Measurements from ENCODE around the gene AHCTF1. TPM values are rescaled to one million over a fixed set of nuclear protein-coding genes. Genes with fewer than 3 reads are reported as not detected.

AHCTF1 gene
- total and polyA plus RNA-seq, 10 of the 15 experiments (the other 5 are each of a cell fraction or from before 2014, with no cell fraction given) = 3.4 to 45.5 (median 17.8) TPM

DNA sequence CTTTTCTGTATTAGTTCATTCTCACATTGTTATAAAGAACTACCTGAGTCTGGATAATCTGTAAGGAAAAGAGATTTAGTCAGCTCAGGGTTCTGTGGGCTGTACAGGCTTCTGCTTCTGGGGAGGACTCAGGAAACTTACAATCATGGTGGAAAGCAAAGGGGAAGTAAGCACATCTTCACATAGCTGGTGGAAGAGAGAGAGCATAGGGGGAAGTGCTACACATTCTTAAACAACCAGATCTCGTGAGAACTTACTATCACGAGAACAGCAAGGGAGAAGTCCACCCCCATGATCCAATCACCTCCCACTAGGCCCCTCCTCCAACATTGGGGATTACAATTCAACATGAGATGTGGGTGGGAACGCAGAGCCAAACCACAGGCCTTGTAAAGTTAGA lies 37.9 kb upstream of the AHCTF1 start:
- in situ Hi-C loops (cut with MboI) = no loop called here
- ChIA-PET POLR2A (no interaction called here), SMC1A (ENCODE audit: uncharacterized antibody, unreplicated experiment) (interaction anchor here (0.6 to 2.9 kb wide), 4 partner anchors 56 to 1915 kb away, joined by 3 to 19 read pairs (median 4); no protein-coding TSS in a partner anchor), RAD21 (ENCODE audit: unreplicated experiment) (interaction anchor here (1.9 to 3.4 kb wide), 3 partner anchors 9 to 63 kb away, joined by 8 to 27 read pairs (median 20); no protein-coding TSS in a partner anchor), CTCF (interaction anchor here (1.4 to 3.3 kb wide), 4 partner anchors 9 to 517 kb away, joined by 3 to 26 read pairs (median 17); no protein-coding TSS in a partner anchor)
- Histone ChIP-seq H3K4me1 (ENCODE audit: control insufficient read depth, insufficient read depth, low read length) (no peaks in the 10 kb centered on the region), H4K20me1 (ENCODE audit: control insufficient read depth, insufficient read depth) (no peaks in the 10 kb centered on the region), H3K79me2 (ENCODE audit: control insufficient read depth, insufficient read depth, low read length) (no peaks in the 10 kb centered on the region), H3K27ac (ENCODE audit: control insufficient read depth, insufficient read depth) (no peak overlapping the region), H3K36me3 (ENCODE audit: control insufficient read depth in 2 of 2, insufficient read depth in 2 of 2, low read length in 1 of 2) (no peaks in the 10 kb centered on the region), H2AFZ (ENCODE audit: control insufficient read depth, low read depth, low read length) (no peak overlapping the region), H3K9ac (ENCODE audit: control insufficient read depth, insufficient read depth, low read length) (no peak overlapping the region), H3K9me3 (replicated peaks; ENCODE audit: control insufficient read depth, insufficient read depth, low read length) (no peaks in the 10 kb centered on the region; the same call in 2 of the 3 replicates), H3K4me3 (no peak overlapping the region), H3K4me2 (ENCODE audit: control insufficient read depth, insufficient read depth) (no peak overlapping the region), H3K27me3 (replicated peaks in 1 of 2; ENCODE audit: control insufficient read depth in 2 of 2, insufficient read depth in 2 of 2, low read length in 1 of 2) (no peaks in the 10 kb centered on the region)
- FAIRE-seq (no peak), DNase-seq (ENCODE audit: low read depth, low spot score) (no peak), ATAC-seq (no peak)
- intact Hi-C loops (cut with micrococcal nuclease; ENCODE audit: unreplicated experiment) = loop anchor here (2.0 kb wide), 1 partner anchor 517 kb away; no protein-coding TSS in a partner anchor
- no TSS peak for BruUV-seq (replicated peaks)
- WGBS (ENCODE audit: insufficient coverage, insufficient replicate concordance, low lambda C conversion rate, missing lambda C conversion rate) = 98% methylated on average over 3 of the region's 3 CpGs
- TF ChIP-seq YY1 (IDR thresholded peaks at IDR 0.05; ENCODE audit: low read depth, low read length) (no peak), ZNF207 (IDR thresholded peaks at IDR 0.05; ENCODE audit: borderline replicate concordance) (no peak), ZBTB33 (IDR thresholded peaks at IDR 0.05) (no peak), SMAD5 (IDR thresholded peaks at IDR 0.05; ENCODE audit: low read depth) (no peak), PAX8 (IDR thresholded peaks at IDR 0.05) (no peak), E2F8 (IDR thresholded peaks at IDR 0.05; ENCODE audit: low read depth, partially characterized antibody) (no peak), CBX3 (IDR thresholded peaks at IDR 0.05; ENCODE audit: borderline replicate concordance, low read depth) (no peak), ATF7 (IDR thresholded peaks at IDR 0.05; ENCODE audit: low read depth) (no peak), ZSCAN29 (IDR thresholded peaks at IDR 0.05) (no peak), ASH2L (IDR thresholded peaks at IDR 0.05; ENCODE audit: borderline replicate concordance, low read depth) (no peak), HCFC1 (IDR thresholded peaks at IDR 0.05; ENCODE audit: low read length) (no peak), TCF7 (IDR thresholded peaks at IDR 0.05; ENCODE audit: borderline replicate concordance) (no peak), PML (IDR thresholded peaks at IDR 0.05; ENCODE audit: low read length) (no peak), HDAC6 (IDR thresholded peaks at IDR 0.05; ENCODE audit: unreplicated experiment) (no peak), MEF2A (IDR thresholded peaks at IDR 0.05; ENCODE audit: insufficient read depth, low read depth, low read length) (no peak), BACH1 (IDR thresholded peaks at IDR 0.05; ENCODE audit: borderline replicate concordance) (no peak), RB1 (IDR thresholded peaks at IDR 0.05; ENCODE audit: borderline replicate concordance) (no peak)
- TF ChIP-seq, protein P1, sequence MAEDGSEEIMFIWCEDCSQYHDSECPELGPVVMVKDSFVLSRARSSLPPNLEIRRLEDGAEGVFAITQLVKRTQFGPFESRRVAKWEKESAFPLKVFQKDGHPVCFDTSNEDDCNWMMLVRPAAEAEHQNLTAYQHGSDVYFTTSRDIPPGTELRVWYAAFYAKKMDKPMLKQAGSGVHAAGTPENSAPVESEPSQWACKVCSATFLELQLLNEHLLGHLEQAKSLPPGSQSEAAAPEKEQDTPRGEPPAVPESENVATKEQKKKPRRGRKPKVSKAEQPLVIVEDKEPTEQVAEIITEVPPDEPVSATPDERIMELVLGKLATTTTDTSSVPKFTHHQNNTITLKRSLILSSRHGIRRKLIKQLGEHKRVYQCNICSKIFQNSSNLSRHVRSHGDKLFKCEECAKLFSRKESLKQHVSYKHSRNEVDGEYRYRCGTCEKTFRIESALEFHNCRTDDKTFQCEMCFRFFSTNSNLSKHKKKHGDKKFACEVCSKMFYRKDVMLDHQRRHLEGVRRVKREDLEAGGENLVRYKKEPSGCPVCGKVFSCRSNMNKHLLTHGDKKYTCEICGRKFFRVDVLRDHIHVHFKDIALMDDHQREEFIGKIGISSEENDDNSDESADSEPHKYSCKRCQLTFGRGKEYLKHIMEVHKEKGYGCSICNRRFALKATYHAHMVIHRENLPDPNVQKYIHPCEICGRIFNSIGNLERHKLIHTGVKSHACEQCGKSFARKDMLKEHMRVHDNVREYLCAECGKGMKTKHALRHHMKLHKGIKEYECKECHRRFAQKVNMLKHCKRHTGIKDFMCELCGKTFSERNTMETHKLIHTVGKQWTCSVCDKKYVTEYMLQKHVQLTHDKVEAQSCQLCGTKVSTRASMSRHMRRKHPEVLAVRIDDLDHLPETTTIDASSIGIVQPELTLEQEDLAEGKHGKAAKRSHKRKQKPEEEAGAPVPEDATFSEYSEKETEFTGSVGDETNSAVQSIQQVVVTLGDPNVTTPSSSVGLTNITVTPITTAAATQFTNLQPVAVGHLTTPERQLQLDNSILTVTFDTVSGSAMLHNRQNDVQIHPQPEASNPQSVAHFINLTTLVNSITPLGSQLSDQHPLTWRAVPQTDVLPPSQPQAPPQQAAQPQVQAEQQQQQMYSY (CRISPR knock-in tag; IDR thresholded peaks at IDR 0.05) = no peak
